Endometrial microvascular endothelial cells (primary cell): Measurements from ENCODE around the gene EXOC3L1. TPM values are rescaled to one million over a fixed set of nuclear protein-coding genes. Genes with fewer than 3 reads are reported as not detected.

Experiments
- in situ Hi-C: cut with HindIII; loops from 2 replicates; pipeline ENCODE4 v1.10.0; 2017; ENCODE audit warnings: low sequenced_read_pairs, low pct_unique_long_range_greater_than_20kb; ENCODE audit errors: inconsistent ontology term
- total RNA-seq: library from RNA; depleted of rRNA; stranded (reverse); fragments of >200 nt; gene quantifications from one replicate; pipeline ENCODE4 v1.2.3, GENCODE V29; 2015; ENCODE audit errors: inconsistent ontology term

The EXOC3L1 gene, protein sequence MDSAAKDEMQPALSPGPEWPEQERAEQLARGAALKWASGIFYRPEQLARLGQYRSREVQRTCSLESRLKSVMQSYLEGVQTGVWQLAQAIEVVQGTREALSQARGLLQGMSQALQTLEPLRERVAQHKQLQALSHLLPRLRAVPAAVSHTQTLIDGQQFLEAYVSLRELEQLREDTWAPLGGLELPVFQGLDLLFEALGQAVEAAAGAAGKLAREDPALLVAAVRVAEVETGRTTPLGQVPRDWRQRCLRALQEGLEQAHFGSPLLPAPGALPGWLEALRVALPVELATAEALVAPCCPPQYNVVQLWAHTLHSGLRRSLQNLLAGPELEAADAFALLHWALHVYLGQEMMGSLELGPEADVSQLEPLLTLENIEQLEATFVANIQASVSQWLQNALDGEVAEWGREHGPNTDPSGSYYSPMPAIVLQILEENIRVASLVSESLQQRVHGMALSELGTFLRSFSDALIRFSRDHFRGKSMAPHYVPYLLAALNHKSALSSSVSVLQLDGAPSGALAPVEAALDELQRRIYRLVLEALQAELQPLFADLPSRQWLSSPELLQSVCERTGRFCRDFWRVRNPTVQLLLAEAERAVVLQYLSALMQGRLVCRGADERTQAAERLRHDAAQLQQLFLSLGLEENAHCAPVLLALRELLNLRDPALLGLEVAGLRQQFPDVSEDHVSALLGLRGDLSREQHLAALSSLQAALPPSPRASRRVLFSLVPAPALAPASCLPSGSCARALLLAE
- 6.9 TPM for total RNA-seq

DNA sequence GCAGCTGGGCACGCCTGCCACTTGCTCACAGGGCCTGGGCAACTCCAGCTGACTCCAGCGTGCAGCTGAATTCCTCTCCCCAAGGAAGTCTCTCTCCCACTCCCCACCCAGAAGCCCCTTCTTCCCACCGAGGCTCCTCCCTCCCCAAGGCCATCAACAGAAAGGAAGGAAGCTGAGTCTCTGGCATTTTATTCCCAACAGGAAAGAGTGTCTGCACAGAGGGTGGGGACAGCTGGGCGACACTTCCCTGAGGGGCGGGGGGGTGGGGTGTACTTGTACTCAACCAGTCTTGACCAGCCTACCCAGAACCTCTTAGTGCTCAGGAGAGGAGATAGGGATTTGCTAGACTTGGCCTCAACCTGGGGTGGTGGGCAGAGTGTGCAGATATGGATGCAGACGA is at the start of gene EXOC3L1:
EXOC3L1 (minus strand) TSS at position 96 of the 400 bp plus-strand sequence. CDS start 460 bp downstream, outside the sequence.
- in situ Hi-C loops = no loop called here

DNA sequence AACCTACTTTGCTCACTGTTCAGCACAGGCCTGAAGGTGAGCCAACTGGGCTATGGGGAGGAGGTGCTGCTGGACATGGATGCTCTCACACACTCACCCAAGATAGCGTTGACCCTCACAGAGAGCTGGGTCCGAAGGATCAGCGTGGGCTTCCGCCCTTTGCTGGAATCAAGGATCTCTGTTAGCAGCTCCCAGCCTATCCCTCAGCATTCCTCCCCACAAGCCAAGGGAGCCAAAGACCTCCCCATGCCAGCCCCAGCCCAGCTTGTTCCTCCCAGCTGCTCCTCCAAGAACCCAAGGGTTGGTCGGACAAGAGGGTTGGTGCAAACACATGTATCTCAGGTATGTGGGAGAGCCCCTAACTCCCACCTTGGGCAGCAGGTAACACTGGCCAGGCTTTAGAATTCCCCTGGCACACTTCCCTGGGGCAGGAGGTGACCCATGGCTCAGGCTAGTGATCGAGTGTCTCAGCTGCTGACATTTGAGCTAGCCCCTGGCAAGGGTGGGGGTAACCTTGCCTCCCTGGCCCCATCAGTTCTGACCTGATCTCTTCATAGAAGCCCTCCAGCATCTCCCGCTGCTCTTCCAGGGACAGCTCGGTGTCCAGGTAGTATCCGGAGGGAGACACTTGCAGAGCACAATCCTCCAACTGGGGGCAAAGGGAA is 49.0 kb upstream of the EXOC3L1 start:
- in situ Hi-C loops = no loop called here

DNA sequence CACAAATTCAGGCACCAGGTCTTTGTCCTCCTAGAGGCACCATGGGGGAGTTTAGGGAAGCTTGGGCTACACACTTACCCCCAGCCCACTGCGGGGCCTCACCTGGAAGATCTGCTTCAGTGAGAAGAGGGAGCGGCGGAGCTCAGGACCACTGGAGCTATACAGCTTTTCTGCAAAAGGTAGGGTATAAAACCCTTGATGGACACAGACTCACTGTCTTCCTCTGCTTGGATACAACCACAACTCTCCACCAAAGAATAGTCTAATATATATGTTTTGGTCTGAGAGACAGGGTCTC is 48.3 kb upstream of the EXOC3L1 start:
- in situ Hi-C loops = no loop called here

DNA sequence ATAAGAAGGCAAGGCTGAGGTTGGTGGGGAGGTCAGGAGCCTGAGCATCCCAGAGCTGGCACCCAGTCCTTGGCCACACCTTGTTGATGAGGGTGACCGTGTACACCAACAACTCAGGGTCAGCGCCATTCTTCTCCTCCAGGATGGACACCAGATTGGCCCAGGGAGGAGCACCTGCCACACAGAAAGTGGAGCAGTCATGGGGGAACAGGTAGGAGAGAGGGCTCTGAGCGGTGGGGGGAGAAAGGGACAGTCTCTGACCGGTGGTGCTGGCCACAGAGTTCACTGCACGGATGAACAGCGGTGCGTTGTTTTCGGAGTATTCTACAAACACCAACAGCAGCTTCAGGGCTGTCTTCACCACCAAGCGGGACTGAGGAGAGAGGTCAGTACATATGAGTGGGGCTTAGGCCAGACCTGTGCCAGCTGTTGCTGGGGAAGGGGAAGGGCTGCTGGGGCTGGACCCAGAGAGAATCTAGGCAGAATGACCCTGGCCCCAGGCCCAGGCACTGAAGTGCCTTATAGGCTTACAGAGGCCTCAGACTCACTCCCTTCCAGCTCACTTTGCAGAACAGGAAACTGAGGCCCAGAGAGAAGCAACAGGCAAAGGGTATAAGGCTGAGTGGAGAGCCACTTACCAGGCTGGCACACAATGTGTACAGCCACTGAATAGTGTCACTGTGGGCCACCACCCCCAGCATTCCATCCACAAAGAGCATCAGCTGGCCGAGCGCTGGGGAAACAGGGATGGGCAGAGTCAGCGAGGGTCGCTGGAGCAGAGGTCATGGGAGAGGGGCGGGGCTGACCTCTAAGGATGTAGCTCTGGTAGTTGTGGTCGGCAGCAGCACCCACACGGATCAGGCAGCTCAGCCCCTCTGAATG is 47.7 kb upstream of the EXOC3L1 start:
- in situ Hi-C loops = no loop called here

DNA sequence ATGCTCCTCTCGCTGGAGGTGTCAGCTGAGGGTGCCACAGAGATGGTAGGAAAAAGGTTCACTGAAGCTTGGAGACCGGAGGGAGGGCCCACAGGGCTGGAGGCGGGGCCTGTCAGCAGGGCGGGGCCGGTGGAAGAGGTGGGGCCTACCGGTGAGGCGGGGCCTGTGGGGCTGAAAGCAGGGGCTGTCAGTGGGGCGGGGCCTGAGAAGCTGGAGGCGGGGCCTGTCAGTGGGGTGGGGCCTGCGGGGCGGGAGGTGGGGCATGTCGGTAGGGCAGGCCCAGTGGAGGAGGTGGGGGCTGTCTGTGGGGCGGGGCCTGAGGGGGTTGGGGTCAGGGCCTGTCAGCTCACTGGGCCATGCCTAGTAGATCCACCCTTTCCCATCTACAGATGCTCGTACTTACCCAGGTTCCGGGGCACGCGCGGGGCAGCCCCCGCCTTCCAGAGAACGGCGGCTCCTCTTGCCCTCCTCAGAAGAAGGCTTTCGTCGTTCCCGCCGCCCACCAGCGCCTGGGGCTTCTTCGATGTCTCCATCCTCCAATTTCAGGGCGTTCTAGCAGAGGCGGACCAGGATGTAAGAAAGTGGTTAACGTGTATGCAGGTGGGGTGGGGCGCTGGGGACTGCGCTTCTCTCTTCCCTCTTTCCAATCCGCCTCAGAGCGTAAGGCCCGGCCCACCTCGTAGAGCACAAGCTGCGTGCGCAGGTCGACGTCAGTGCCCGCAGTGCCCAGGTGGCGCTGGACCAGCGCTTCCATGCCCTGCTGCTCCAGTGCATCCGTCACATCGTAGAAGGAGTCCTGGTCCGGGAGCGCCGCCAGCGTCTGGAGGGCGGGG is 46.8 kb upstream of the EXOC3L1 start:
- in situ Hi-C loops = no loop called here

DNA sequence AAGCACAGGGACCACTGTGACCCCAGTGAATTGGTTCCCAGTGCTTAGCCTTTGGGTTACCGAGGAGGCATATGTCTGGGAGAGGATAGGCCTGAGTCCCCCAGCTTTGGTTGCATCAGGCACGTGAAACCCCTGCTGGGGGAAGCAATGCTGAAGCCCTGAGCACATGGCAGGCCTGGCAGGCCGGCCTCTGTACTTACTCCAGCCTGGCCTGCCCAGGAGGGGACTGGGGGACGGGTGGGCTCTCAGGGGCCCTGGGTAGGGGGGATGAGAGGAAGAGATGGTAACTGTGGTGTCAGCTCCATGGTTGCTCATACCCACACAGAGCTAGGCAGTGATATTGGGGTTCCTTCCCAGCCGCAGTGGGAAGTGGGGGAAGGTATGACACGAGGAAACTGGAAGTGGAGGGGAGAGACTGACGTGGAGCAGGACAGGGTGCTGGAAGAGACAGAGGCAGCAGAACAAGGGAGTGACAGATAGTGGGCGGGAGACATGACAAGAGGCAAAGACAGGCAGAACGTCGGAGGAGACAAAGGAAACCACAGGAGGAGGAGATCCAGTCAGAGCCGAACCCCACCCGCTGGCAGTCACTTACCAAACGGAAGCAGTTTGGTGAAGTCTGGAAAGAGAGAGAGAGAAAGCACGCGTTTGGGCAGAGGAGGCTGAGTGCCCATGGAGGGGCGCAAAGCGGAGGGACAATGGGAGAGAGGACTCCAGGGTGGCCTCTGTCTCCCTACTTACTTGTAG is 46.1 kb upstream of the EXOC3L1 start:
- in situ Hi-C loops = no loop called here

DNA sequence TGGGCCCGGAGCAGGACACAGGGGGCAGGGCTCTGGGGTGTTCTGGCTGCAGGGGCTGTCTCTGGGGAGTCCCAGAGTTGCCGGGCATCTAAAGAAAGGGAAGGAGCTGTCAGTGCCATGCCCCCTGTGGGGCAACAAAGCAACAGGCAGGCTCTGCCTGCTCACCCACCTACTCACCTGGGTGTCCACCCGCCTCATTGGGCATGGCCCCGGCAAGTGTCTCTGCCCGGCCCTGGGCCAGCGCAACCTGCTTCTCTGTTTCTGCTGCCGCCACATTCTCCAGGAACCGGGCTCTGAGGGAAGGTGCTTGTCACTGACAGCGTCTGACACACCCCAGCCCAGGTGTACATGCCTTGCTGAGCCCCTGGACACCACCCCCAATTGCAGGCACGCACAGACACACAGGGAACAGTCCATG is 44.3 kb upstream of the EXOC3L1 start:
- in situ Hi-C loops = no loop called here

DNA sequence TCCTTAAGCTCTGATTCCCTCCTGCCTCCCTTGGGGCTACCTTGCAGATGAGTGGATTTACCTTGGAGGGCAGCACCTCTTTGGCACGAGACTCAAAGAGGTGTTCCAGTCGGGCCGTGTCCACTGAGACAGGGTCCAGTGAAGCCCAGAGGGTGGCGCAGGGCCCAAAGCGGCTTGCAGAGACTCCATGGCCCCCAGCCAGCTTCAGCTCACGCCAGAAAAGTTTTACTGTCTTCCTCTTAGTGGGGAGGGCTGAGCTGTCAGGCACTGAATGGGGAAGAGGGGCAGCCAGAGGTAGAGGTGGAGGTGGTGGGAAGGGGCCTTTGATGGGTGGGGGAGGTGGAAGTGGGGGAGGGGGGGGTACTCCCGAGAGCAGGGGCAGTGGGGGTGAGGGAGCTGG is 43.7 kb upstream of the EXOC3L1 start:
- in situ Hi-C loops = no loop called here

DNA sequence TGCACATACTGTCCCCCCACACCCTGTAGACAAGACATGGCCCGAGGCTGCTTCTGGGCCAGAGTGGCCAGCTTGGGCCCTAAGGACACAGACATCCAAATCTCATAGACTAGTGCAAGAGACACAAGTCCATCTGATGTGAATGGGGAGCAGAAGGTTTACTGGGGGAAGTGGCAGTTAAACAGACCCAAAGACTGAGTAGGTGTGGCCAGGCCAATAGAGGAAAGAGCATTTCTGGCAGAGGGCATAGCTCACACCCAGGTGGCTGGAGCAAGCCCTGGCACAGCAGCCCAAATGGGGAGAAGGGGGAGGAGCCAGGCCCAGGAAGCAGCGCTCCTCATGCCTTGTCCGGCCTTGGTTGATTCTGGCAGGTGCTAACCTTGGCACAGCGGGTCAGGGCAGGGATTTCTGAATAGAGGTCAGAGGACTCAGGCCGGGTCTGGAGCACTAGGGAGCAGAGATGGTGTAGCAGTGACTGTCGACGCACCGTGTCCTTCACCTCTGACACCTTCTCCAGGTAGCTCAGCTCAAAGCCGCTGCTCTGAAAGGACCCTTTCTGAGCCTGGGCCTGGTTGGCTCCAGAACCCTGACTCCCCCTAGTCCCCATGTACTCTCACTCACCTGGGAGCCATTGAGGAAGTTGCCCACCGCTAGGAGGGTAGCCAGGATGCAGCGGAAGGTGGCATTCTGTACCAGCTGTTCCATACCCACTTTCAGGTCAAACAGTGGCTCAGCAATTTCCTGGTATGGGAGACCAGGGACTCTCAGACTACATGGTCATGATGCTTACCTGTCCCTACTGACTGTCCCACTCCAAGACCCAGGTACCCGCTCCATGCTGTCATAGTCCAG is 41.1 kb upstream of the EXOC3L1 start:
- in situ Hi-C loops = no loop called here

DNA sequence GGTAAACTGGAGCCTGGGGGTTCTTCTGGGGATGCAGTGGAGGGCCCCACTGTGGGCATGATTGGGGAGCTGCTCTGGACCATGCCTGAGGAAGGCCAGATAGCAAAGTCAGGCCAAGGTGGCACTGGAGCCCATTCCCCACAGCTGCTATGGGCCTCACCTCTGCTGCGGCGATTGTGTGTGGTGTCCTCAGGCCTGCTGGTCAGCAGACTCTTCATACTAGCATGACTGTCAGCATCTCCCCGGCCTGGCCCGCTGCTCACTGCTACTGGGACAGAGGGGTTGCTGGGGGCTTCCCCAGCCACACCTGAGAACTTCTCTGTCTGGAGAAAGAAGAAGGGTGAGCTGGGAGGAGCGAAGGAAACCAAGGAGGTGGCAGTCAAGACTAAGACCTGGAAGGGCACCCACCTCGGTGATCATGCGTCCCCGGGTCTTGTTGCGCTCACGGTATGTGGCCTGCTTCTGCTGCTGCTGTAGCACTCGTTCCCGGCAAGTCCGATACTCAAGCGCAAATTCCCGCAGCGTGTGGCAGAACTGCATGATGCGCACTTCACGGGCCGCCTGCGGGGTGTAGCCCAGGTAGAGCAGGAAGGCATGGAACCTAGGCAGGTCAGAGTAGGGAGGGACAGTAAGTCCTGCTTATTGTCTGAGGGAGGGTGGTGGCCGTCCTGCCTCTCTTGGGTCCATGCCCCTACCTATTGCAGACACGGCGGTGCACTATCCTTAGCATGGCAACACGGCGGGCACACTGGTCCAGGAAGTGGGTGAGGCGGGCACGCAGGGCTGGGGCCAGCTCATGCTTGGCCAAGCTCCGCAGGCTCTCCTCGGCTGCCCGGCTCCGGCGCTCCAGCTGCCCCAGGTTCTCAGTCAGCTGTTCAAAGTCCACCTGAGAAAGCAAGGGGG is 40.2 kb upstream of the EXOC3L1 start:
- in situ Hi-C loops = no loop called here

DNA sequence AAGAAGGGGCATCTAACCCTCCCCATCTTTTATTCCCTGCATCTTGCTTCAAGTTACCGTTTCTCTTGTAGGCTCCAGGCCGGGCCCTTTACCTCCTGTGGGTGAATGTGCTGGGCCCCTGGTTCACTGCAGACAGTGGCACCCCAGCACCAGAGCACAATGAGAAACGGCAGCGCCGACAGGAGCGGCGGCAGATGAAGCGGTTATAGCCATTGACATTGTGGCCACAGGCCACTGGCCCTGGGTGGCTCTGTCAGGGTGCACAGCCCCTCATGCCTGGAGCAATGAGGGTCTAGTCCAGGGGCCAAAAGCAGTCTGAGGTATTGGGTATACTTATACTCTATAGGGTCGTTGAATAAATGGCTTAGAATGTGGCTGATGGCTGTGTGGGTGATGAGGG is 39.0 kb upstream of the EXOC3L1 start:
- in situ Hi-C loops = no loop called here

DNA sequence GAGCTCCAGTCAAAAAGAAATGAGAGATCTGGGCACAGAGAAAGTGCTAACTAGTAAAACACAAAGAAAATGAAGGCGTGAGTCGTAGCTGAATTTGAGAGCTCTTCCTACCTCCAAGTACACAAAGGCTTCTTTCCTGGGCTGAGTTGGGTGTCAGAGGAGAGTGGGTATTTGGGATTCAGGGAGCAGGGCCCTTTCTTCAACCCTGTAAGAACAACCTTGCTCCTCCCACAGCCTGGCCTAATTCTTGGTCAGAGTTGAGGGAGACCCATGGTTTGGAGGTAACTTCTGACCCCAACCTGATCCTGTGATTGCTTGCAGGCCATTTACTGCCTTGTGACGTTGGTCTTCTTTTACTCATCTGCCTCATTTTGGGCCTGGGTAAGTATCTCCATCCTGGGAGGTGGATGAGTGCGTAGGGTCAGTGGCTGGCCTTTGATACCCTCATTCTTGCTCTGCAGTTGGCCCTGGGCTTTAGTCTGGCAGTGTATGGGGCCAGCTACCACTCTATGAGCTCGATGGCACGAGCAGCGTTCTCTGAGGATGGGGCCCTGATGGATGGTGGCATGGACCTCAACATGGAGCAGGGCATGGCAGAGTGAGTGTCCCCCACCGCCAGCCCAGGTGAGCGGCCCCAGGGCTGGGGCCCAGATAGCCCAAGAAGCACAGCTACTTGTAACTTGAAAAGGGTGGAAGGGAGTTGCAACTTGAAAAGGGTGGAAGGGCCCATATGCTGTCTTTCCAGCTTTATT is 38.3 kb upstream of the EXOC3L1 start:
- in situ Hi-C loops = no loop called here

DNA sequence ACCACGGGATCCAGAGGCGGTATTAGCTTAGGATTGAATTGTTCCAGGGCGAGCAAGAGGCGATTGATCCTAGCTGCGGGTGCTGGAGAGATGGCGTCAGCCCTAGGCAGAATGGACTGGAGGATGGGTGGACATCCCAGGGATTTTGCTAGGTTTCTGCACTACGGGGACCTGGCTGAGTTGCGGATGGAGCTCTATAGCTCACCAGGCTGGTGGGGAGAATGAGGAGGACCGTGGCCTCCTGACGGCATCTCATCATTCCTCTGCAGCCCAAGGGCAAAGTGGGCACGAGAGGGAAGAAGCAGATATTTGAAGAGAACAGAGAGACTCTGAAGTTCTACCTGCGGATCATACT is 37.6 kb upstream of the EXOC3L1 start:
- in situ Hi-C loops = no loop called here

DNA sequence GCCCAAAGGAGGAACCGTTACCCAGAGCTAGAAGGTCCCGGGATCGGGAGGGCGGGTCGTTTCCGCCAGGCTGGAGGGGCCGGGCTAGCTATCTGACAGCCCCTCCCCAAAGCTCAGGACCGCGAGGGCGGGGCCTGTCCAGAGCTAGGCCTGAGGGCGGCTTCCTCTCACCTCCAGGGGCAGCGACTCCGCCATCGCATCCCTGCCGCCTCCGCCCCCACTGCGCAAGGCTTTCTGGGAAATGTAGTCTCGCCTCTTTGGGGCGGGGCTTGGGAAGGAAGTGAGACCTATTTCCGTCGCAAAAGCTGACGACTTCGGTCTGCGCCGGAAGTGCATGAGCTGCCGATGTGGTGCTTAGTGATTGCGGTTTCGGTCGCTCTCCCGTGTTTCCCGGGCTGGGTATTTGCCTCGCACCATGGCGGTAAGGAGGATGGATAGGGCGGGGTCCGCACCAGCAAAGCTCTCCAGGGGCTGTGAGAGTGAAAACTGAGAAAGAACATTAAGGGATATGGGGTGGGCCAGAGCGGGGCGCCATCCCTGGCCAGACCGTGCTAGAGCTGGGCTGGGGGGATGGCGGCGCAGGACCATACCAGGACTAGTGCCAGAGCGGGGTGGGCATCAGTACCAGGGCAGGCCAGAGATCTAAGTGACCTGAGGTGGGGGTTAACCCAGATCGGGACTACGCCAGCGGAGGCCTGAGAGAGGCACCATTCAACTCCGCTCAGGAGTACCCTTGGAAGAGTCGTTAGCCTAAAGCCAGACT is 37.0 kb upstream of the EXOC3L1 start, which contains the start of gene TMEM208:
TMEM208 (plus strand) TSS at position 327 of the 763 bp plus-strand sequence; CDS start at position 416, 89 bp downstream.
- in situ Hi-C loops = no loop called here
